CD4-positive, alpha-beta memory T cell (primary cell): ENCODE results near the gene SIDT1. TPM values are rescaled to one million over a fixed set of nuclear protein-coding genes. Genes with fewer than 3 reads are reported as not detected.
A peak's percentile ranks its signal among the peaks of the same experiment; 100 is the strongest.

Source experiments
- CTCF ChIA-PET: fragments of 350-600 bp; sonication (Branson Sonifier 250); formaldehyde crosslinking; loops from one replicate; lab custom pipeline; 2021; ENCODE audit warnings: inconsistent platforms; ENCODE audit not compliant: partially characterized antibody; lab: Charles Lee
- POLR2A ChIA-PET: fragments of 350-600 bp; sonication (Branson Sonifier 250); formaldehyde crosslinking; loops from one replicate; lab custom pipeline; 2021; ENCODE audit not compliant: partially characterized antibody; lab: Charles Lee
- DNase-seq, 5 donors: peaks; one replicate each; pipeline versions ENCODE4 v3.0.0 to v3.0.0-alpha.2; 2020 to 2022; ENCODE audit warnings: mixed read lengths in 1 of 5
- H3K27ac ChIP-seq: one replicate; pipeline ENCODE4 v1.7.0; 2013; ENCODE audit warnings: low read depth, low read length
- H3K27me3 ChIP-seq: 2 replicates; pipeline ENCODE4 v1.7.0; 2013; ENCODE audit warnings: mild to moderate bottlenecking, low read length, moderate library complexity; ENCODE audit not compliant: insufficient read depth
- H3K36me3 ChIP-seq: 2 replicates; pipeline ENCODE4 v1.7.0; 2013; ENCODE audit warnings: mild to moderate bottlenecking, low read length, moderate library complexity; ENCODE audit not compliant: insufficient read depth
- H3K4me1 ChIP-seq: 2 replicates; pipeline ENCODE4 v1.7.0; 2013; ENCODE audit warnings: mild to moderate bottlenecking, low read length, moderate library complexity; ENCODE audit not compliant: insufficient read depth
- H3K4me3 ChIP-seq, 2 donors: one replicate each; pipeline ENCODE4 v1.7.0; 2013; ENCODE audit warnings: low read length in 2 of 2, mild to moderate bottlenecking in 1 of 2
- H3K9me3 ChIP-seq, 2 donors: one replicate each; pipeline ENCODE4 v1.7.0; 2013; ENCODE audit warnings: low read length in 2 of 2, control low read depth in 1 of 2; ENCODE audit not compliant: control insufficient read depth in 1 of 2
- H3K27ac Mint-ChIP-seq, 7 donors: one replicate each; pipeline ENCODE4 v1.8.0; 2020 to 2021; ENCODE audit warnings: mixed read lengths in 7 of 7, mild to moderate bottlenecking in 6 of 7, inconsistent platforms in 3 of 7, moderate library complexity in 3 of 7
- H3K27me3 Mint-ChIP-seq, 2 donors: one replicate each; pipeline ENCODE4 v1.8.0; 2020 to 2021; ENCODE audit warnings: mixed read lengths in 2 of 2
- H3K36me3 Mint-ChIP-seq, 2 donors: one replicate each; pipeline ENCODE4 v1.8.0; 2020 to 2021; ENCODE audit warnings: mixed read lengths in 2 of 2, inconsistent platforms in 1 of 2, mild to moderate bottlenecking in 1 of 2
- H3K4me1 Mint-ChIP-seq, 4 donors: one replicate each; pipeline ENCODE4 v1.8.0; 2020 to 2021; ENCODE audit warnings: mixed read lengths in 4 of 4, mild to moderate bottlenecking in 1 of 4
- H3K4me3 Mint-ChIP-seq, 8 donors: one replicate each; pipeline ENCODE4 v1.8.0; 2020 to 2021; ENCODE audit warnings: mixed read lengths in 8 of 8, mild to moderate bottlenecking in 7 of 8, moderate library complexity in 6 of 8, inconsistent platforms in 3 of 8
- H3K9me3 Mint-ChIP-seq, 8 donors: one replicate each; pipeline ENCODE4 v1.8.0; 2020 to 2021; ENCODE audit warnings: mixed read lengths in 8 of 8, mild to moderate bottlenecking in 5 of 8, inconsistent platforms in 3 of 8, moderate library complexity in 1 of 8
- intact Hi-C: fragments of 100-400 bp; cut with micrococcal nuclease; formaldehyde crosslinking; loops from one replicate; pipeline ENCODE4 v1.15.1; 2023
- polyA plus RNA-seq, 2 donors: library from polyadenylated mRNA; unstranded; fragments of 300-500 nt; fragmentation: Illumina TruSeq; gene quantifications; one replicate each; pipeline ENCODE4 v1.2.3, GENCODE V29; 2021
- total RNA-seq, 2 experiments: library from RNA; stranded (reverse); gene quantifications; one replicate each; pipeline ENCODE4 v1.2.3, GENCODE V29; 2021

The SIDT1 gene
- 10 to 100 TPM; 55.0 to 56.1 TPM for total RNA-seq
- polyA plus RNA-seq = 10 to 100 TPM; 12.1 to 23.4 TPM

DNA sequence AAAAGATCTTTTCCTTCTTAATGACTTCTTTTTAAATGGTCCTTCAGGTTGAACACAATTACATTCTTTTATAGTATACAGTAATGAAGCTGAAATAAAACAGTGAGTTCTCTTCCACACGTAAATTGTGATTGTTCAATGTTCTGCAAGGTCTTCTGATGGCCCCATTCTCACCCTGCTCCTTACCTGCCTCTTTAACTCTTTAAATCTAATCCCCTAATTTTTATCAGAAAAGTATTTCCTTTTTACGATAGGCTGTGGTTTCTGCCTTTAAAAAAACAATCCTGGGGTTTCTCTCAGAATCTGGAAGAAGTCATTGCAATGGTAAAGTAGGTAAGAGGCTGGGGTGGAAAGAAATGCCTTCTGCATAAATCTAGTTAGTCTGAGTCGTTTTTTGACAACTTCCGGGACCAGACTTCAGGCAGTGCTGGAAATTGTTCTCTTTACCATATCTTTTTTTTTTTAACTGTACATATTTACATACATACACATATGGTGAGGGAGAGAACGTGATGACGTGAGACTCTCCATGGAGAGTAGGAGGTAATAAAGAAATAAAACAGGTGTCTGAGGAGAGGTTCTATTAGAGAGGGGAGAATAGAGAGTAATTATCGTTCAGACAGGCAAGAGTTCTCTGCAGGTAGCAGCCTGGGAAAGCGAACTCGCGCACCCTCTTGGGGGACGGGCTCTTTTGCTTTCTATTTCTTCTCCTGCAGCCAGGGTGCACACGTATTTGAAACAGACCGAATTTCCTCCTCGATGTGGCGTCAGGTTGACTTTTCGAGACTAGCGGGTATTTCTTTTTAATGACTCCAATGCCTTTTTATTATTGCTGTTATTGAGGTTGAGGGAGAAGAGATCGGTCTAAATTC lies at the start of gene SIDT1:
Gene SIDT1 (plus strand): TSS at position 730 of the 872 bp plus-strand sequence. CDS start 467 bp downstream, outside the sequence.
- H3K27ac ChIP-seq = peak within 1 kb of the TSS; percentile 90
- intact Hi-C loops = loop anchor here (1.0 to 5.0 kb wide), 8 partner anchors 17 to 969 kb away; partner anchors contain the start of genes SLC35A5, SPICE1 and USF3
- H3K4me1 ChIP-seq = peaks cover 45% of the 10 kb centered on the region
- POLR2A ChIA-PET = interaction anchor here (1.2 to 3.8 kb wide), 2 partner anchors 16 to 38 kb away, joined by 4 to 38 read pairs; partner anchors contain the start of gene SPICE1
- CTCF ChIA-PET = interaction anchor here (0.6 to 1.1 kb wide), 3 partner anchors 16 to 46 kb away, joined by 3 to 4 read pairs (median 3); partner anchors contain the start of gene SPICE1
- no peaks in the 10 kb centered on the region for H3K27me3 ChIP-seq
- peaks cover 7 to 26% of the 10 kb centered on the region in 2 donors for H3K36me3 Mint-ChIP-seq
- H3K27ac Mint-ChIP-seq = peak within 1 kb of the TSS; percentile 95 to 100 (median 100)
- peak; percentile 77 to 84 (median 80) for DNase-seq
- H3K9me3 Mint-ChIP-seq = no peaks in the 10 kb centered on the region
- H3K27me3 Mint-ChIP-seq = no peaks in the 10 kb centered on the region
- H3K4me3 ChIP-seq = peak within 1 kb of the TSS; percentile 79 to 96
- peaks cover 36 to 55% (median 45%) of the 10 kb centered on the region in 4 donors for H3K4me1 Mint-ChIP-seq
- H3K36me3 ChIP-seq = no peaks in the 10 kb centered on the region
- peak within 1 kb of the TSS; percentile 97 to 100 (median 99) for H3K4me3 Mint-ChIP-seq
- H3K9me3 ChIP-seq = no peaks in the 10 kb centered on the region

DNA sequence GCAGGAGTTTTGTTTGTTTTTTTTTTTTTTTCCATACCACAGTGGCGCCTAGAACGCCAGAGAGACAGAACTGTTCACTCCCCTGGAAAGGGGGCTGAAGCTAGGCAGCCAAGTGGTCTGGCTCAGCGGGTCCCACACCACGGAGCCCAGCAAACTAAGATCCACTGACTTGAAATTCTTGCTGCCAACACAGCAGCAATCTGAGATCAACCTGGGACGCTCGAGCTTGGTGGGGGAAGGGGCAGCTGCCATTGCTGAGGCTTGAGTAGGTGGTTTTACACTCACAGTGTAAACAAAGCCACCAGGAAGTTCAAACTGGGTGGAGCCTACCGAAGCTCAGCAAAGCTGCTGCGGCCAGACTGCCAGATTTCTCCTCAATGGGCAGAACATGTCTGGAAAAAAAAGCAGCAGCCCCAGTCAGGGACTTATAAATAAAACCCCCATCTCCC lies 47.2 kb upstream of the SIDT1 start:
- intact Hi-C loops = no loop called here
- Histone ChIP-seq H3K27ac (no peak overlapping the region), H3K4me1 (peaks cover 10% of the 10 kb centered on the region), H3K9me3 (no peaks in the 10 kb centered on the region), H3K4me3 (no peak overlapping the region), H3K27me3 (no peaks in the 10 kb centered on the region), H3K36me3 (no peaks in the 10 kb centered on the region)
- Mint-ChIP-seq H3K4me1 (peaks cover 6 to 20% (median 14%) of the 10 kb centered on the region in 4 donors), H3K27ac (peak overlapping the region in 6 of 7 donors; percentile 68 to 91 (median 76)), H3K36me3 (peaks cover 15 to 16% of the 10 kb centered on the region in 2 donors), H3K27me3 (no peaks in the 10 kb centered on the region), H3K9me3 (peaks cover 0 to 6% (median 3%) of the 10 kb centered on the region in 8 donors), H3K4me3 (peak overlapping the region; percentile 40 to 70 (median 58))
- peak; percentile 35 to 54 (median 46) for DNase-seq
- POLR2A ChIA-PET = interaction anchor here (3.1 kb wide), 1 partner anchor 30 kb away, joined by 16 read pairs; the partner anchor contains the start of gene SPICE1
- CTCF ChIA-PET = interaction anchor here (1.1 to 2.0 kb wide), 4 partner anchors 8 to 92 kb away, joined by 3 to 16 read pairs (median 9); no protein-coding TSS in a partner anchor

DNA sequence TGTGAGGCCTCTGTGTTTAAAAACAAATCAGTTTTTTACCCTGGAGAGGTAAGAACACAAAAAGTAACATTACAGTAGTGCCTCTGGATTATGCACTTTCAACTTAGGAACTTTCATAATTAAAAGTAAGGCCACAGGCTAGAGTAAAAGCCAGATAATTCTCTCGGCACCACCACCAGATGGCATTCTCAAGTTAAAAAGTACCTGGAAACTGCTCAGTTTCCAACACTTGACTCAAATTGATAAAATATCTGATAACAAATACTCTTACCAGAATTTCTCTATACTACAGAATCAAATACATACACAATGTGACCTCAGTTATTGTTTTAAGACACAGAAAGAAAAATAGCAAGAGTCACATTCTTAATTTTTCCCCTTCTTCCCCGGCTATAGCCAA lies 37.3 kb upstream of the SIDT1 start:
- CTCF ChIA-PET = interaction anchor here (0.8 to 5.0 kb wide), 19 partner anchors 8 to 418 kb away, joined by 4 to 204 read pairs (median 6); partner anchors contain the start of genes ATP6V1A, NAA50 and SPICE1
- Histone ChIP-seq H3K27ac (no peak overlapping the region), H3K36me3 (peaks cover 20% of the 10 kb centered on the region), H3K4me1 (no peaks in the 10 kb centered on the region), H3K9me3 (no peaks in the 10 kb centered on the region), H3K27me3 (no peaks in the 10 kb centered on the region), H3K4me3 (no peak overlapping the region)
- peak overlapping the region in 1 of 7 donors; percentile 43 for H3K27ac Mint-ChIP-seq
- H3K27me3 Mint-ChIP-seq = no peaks in the 10 kb centered on the region
- no peak overlapping the region for H3K4me3 Mint-ChIP-seq
- peak; percentile 38 to 46 (median 41) for DNase-seq
- H3K4me1 Mint-ChIP-seq = peaks cover 0 to 4% (median 2%) of the 10 kb centered on the region in 4 donors
- peaks cover 22 to 25% of the 10 kb centered on the region in 2 donors for H3K36me3 Mint-ChIP-seq
- POLR2A ChIA-PET = interaction anchor here (1.0 to 1.5 kb wide), 3 partner anchors 20 to 177 kb away, joined by 3 to 5 read pairs (median 4); partner anchors contain the start of gene SPICE1
- intact Hi-C loops = loop anchor here (1.0 to 2.0 kb wide), 4 partner anchors 19 to 242 kb away; no protein-coding TSS in a partner anchor
- no peaks in the 10 kb centered on the region for H3K9me3 Mint-ChIP-seq

DNA sequence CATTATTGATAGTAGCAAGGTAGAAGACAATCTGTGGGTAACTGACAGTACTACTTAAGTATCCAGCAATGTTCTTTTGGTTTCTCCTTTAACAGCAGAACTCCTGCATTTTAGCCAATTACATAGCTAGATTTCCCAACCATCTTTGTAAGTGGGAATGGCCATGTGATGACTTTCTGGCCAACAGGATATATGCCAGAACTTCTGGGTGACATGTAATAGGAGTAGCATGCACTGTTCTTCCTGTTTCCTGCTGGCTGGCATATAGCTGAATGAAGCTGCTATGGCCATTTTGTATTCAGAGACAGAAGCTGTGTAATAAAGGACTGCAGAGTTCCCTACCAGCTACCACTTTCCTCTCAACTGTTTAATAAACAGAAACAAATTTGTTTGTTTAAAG lies 35.4 kb upstream of the SIDT1 start:
- Histone ChIP-seq H3K27me3 (no peaks in the 10 kb centered on the region), H3K9me3 (no peaks in the 10 kb centered on the region), H3K27ac (no peak overlapping the region), H3K4me3 (no peak overlapping the region), H3K36me3 (peaks cover 20% of the 10 kb centered on the region), H3K4me1 (no peaks in the 10 kb centered on the region)
- Mint-ChIP-seq H3K27me3 (no peaks in the 10 kb centered on the region), H3K9me3 (no peaks in the 10 kb centered on the region), H3K4me3 (no peak overlapping the region), H3K36me3 (peaks cover 13 to 18% of the 10 kb centered on the region in 2 donors), H3K27ac (no peak overlapping the region), H3K4me1 (peaks cover 0 to 1% (median under 1%) of the 10 kb centered on the region in 4 donors)
- intact Hi-C loops = no loop called here
- ChIA-PET POLR2A (interaction anchor here (1.5 to 2.1 kb wide), 4 partner anchors 18 to 249 kb away, joined by 4 to 9 read pairs (median 6); partner anchors contain the start of genes NAA50 and SPICE1), CTCF (interaction anchor here (0.8 to 5.0 kb wide), 11 partner anchors 10 to 249 kb away, joined by 3 to 204 read pairs (median 15); partner anchors contain the start of genes ATP6V1A, NAA50 and SPICE1)
- DNase-seq = no peak

DNA sequence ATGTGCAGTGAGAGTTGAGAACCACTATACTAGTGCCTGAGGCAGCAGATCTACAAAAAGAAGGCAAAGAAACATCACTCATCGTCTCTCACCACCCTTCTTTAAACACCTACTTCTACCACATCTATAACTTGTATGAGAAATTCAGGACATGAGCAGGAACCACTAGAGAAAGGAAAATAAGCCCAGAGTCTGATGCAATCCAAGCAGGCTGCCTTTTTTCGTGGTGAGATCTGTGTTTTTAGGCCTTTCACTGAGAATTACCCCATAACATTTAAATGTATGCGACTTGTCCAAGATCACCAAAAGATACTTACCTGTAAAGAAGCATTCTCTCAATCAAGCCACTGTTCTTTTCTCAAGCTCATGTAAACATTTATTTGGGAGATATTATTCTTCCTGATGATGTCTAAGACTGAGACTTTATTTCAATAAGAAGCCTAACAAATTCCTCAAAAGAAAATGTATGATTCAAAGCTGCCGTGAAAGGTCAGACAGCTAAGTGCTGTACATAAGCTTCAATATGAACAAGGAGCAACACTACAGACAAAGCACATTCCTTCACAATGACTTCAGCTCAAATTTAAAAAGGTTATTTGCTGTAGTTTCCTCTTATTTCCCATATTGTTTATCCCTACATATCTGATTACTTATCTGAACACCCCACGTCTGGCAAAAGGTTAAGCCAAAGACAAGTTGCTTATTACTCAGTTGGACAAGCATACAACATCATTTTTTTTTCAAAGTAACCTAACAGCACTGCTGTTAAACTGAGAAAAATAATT lies 33.9 kb upstream of the SIDT1 start:
- Histone ChIP-seq H3K36me3 (peaks cover 20% of the 10 kb centered on the region), H3K9me3 (no peaks in the 10 kb centered on the region), H3K4me3 (no peak overlapping the region), H3K4me1 (no peaks in the 10 kb centered on the region), H3K27me3 (no peaks in the 10 kb centered on the region), H3K27ac (no peak overlapping the region)
- Mint-ChIP-seq H3K27ac (peak overlapping the region in 1 of 7 donors; percentile 55), H3K36me3 (peaks cover 17 to 22% of the 10 kb centered on the region in 2 donors), H3K27me3 (no peaks in the 10 kb centered on the region), H3K4me3 (no peak overlapping the region), H3K9me3 (no peaks in the 10 kb centered on the region), H3K4me1 (peaks cover 0 to 1% (median under 1%) of the 10 kb centered on the region in 4 donors)
- no peak for DNase-seq
- ChIA-PET CTCF (interaction anchor here (0.9 to 5.0 kb wide), 7 partner anchors 8 to 247 kb away, joined by 3 to 204 read pairs (median 49); partner anchors contain the start of genes ATP6V1A, NAA50 and SPICE1), POLR2A (interaction anchor here (1.6 to 2.1 kb wide), 2 partner anchors 16 to 35 kb away, joined by 4 to 7 read pairs; partner anchors contain the start of gene SPICE1)
- intact Hi-C loops = no loop called here

DNA sequence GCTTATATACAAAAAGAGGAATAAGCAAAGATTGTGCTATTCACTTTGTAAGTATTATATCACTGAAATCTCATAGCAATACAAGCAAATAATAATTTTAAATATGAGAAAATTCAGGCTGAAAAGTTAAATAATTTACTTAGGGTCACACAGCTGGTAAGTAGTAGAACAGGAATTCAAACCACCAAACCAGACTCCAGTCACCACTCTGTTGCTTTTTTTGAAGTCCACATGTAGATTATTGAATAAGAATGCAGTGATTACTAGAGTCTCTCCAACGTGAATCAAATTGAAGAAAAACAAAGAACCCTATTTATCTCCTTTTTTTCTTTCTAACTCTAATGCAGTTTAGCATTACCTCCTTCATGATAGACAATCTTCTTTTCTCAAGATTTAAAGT lies 33.3 kb upstream of the SIDT1 start:
- POLR2A ChIA-PET = no interaction called here

More for the DNA sequence above, 33.3 kb upstream of the SIDT1 start:
- peaks cover 17 to 22% of the 10 kb centered on the region in 2 donors for H3K36me3 Mint-ChIP-seq
- Histone ChIP-seq H3K4me3 (no peak overlapping the region), H3K9me3 (no peaks in the 10 kb centered on the region), H3K27ac (no peak overlapping the region), H3K36me3 (peaks cover 20% of the 10 kb centered on the region), H3K4me1 (no peaks in the 10 kb centered on the region), H3K27me3 (no peaks in the 10 kb centered on the region)
- CTCF ChIA-PET = interaction anchor here (0.9 to 5.0 kb wide), 6 partner anchors 15 to 247 kb away, joined by 3 to 204 read pairs (median 56); partner anchors contain the start of genes ATP6V1A, NAA50 and SPICE1
- H3K27me3 Mint-ChIP-seq = no peaks in the 10 kb centered on the region
- H3K27ac Mint-ChIP-seq = no peak overlapping the region
- H3K4me1 Mint-ChIP-seq = peaks cover 0 to 1% (median under 1%) of the 10 kb centered on the region in 4 donors
- intact Hi-C loops = no loop called here
- no peak overlapping the region for H3K4me3 Mint-ChIP-seq
- no peak for DNase-seq
- H3K9me3 Mint-ChIP-seq = no peaks in the 10 kb centered on the region
